Peyer's patch (tissue), 4 donors: ENCODE data around the gene NCLN.

Experiments used
- POLR2A ChIP-seq, 2 donors: fragments of 450-650 bp; IDR thresholded peaks; one replicate each; pipeline ENCODE4 v1.5.1; 2017; ENCODE audit warnings: antibody characterized with exemption in 2 of 2, mild to moderate bottlenecking in 2 of 2, moderate library complexity in 2 of 2
- TF ChIP-seq, protein P1 (sequence below), 6 experiments: fragments of 450-650 bp in 4 of 6; fragments of 200-600 bp in 2 of 6; sonication (generic) in 1 of 6; IDR thresholded peaks; one replicate each; pipeline ENCODE4 v1.5.1; 2017 to 2019; ENCODE audit warnings: antibody characterized with exemption in 6 of 6, mild to moderate bottlenecking in 3 of 6, moderate library complexity in 1 of 6

DNA sequence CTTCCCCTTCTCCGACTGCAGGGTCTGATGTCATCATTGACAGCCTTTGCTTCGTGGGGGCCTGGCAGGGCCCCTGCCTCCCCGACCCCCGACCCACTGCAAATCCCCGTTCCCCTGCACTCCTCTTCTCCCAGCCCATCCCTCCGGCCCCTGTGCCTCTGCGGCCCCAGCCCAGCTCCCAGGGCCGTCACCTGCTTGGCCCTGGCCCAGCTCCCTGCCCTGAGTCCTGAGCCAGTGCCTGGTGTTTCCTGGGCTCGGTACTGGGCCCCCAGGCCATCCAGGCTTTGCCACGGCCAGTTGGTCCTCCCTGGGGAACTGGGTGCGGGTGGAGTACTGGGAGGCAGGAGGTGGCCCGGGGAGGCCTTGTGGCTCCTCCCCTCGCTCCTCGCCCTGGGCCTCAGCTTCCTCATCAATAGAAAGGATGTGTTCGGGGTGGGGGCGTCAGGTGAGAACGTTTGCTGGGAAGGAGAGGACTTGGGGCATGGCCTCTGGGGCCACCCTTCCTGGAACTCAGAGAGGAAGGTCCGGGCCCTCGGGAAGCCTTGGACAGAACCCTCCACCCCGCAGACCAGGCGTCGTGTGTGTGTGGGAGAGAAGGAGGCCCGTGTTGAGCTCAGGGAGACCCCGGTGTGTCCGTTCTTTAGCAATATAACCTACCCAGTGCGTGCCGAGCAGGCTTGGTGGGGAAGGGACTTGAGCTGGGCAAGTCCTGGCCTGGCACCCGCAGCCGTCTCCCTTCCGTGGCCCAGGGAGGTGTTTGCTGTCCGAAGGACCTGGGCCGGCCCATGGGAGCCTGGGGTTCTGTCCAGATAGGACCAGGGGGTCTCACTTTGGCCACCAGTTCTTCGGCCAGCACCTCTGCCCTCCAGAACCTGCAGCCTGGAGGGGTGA, 22.8 kb downstream of the NCLN start:
- TF ChIP-seq, protein P1, sequence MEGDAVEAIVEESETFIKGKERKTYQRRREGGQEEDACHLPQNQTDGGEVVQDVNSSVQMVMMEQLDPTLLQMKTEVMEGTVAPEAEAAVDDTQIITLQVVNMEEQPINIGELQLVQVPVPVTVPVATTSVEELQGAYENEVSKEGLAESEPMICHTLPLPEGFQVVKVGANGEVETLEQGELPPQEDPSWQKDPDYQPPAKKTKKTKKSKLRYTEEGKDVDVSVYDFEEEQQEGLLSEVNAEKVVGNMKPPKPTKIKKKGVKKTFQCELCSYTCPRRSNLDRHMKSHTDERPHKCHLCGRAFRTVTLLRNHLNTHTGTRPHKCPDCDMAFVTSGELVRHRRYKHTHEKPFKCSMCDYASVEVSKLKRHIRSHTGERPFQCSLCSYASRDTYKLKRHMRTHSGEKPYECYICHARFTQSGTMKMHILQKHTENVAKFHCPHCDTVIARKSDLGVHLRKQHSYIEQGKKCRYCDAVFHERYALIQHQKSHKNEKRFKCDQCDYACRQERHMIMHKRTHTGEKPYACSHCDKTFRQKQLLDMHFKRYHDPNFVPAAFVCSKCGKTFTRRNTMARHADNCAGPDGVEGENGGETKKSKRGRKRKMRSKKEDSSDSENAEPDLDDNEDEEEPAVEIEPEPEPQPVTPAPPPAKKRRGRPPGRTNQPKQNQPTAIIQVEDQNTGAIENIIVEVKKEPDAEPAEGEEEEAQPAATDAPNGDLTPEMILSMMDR (IDR thresholded peaks at IDR 0.05), result no peak
- TF ChIP-seq POLR2A (IDR thresholded peaks at IDR 0.05), result no peak
